Neuronal stem cell (in vitro differentiated cells): ENCODE results near the gene NR2E1.
A peak's percentile ranks its signal among the peaks of the same experiment; 100 is the strongest.

Source experiments
- DNase-seq: peaks from one replicate; pipeline ENCODE4 v3.0.0-alpha.2; 2013; ENCODE audit warnings: low spot score
- H2AFZ ChIP-seq: one replicate; pipeline ENCODE4 v1.6.1; 2013; ENCODE audit warnings: mild to moderate bottlenecking, low read length, inconsistent platforms
- H2AK5ac ChIP-seq: 2 replicates; pipeline ENCODE4 v1.6.1; 2013; ENCODE audit warnings: low read depth, mild to moderate bottlenecking, inconsistent platforms, low read length, moderate library complexity, mixed read lengths
- H2BK120ac ChIP-seq: 2 replicates; pipeline ENCODE4 v1.6.1; 2013; ENCODE audit warnings: low read depth, mild to moderate bottlenecking, inconsistent platforms, low read length, moderate library complexity, mixed read lengths
- H2BK12ac ChIP-seq: one replicate; pipeline ENCODE4 v1.6.1; 2013; ENCODE audit warnings: low read length, inconsistent platforms
- H2BK15ac ChIP-seq: 2 replicates; pipeline ENCODE4 v1.6.1; 2013; ENCODE audit warnings: mild to moderate bottlenecking, low read length, inconsistent platforms, mixed read lengths
- H2BK5ac ChIP-seq: one replicate; pipeline ENCODE4 v1.6.1; 2013; ENCODE audit warnings: inconsistent platforms, mild to moderate bottlenecking, low read length, moderate library complexity
- H3K14ac ChIP-seq: one replicate; pipeline ENCODE4 v1.6.1; 2013; ENCODE audit warnings: low read length, inconsistent platforms
- H3K18ac ChIP-seq: 2 replicates; pipeline ENCODE4 v1.6.1; 2013; ENCODE audit warnings: low read length, inconsistent platforms
- H3K23ac ChIP-seq: 2 replicates; pipeline ENCODE4 v1.6.1; 2013; ENCODE audit warnings: low read depth, mild to moderate bottlenecking, mixed read lengths, low read length, inconsistent platforms; ENCODE audit not compliant: poor library complexity
- H3K27ac ChIP-seq: replicated peaks from 3 replicates; pipeline ENCODE4 v1.5.1; 2013; ENCODE audit warnings: low read length, inconsistent platforms
- H3K27me3 ChIP-seq, 3 experiments: 2 replicates each; pipeline ENCODE4 v1.6.1; 2013; ENCODE audit warnings: low read length in 3 of 3, mild to moderate bottlenecking in 2 of 3, inconsistent platforms in 1 of 3, low read depth in 1 of 3, mixed read lengths in 1 of 3, moderate library complexity in 1 of 3; ENCODE audit not compliant: control insufficient read depth in 3 of 3, insufficient read depth in 3 of 3
- H3K36me3 ChIP-seq, 2 donors: replicated peaks in 1 of 2; 2 replicates each; pipeline ENCODE4 v1.6.1; 2013; ENCODE audit warnings: low read length in 2 of 2; ENCODE audit not compliant: control insufficient read depth in 2 of 2, insufficient read depth in 2 of 2
- H3K4ac ChIP-seq: 2 replicates; pipeline ENCODE4 v1.6.1; 2013; ENCODE audit warnings: inconsistent platforms, mild to moderate bottlenecking, low read length, moderate library complexity
- H3K4me1 ChIP-seq, 2 donors: 1 replicate in 1 of 2; 2 replicates in 1 of 2; pipeline ENCODE4 v1.6.1; 2013; ENCODE audit warnings: low read length in 2 of 2, low read depth in 1 of 2; ENCODE audit not compliant: control insufficient read depth in 2 of 2, insufficient read depth in 1 of 2
- H3K4me2 ChIP-seq: one replicate; pipeline ENCODE4 v1.6.1; 2013; ENCODE audit warnings: mild to moderate bottlenecking, low read length, inconsistent platforms; ENCODE audit not compliant: insufficient read depth, poor library complexity, severe bottlenecking
- H3K4me3 ChIP-seq, 2 donors: 2 replicates each; pipeline ENCODE4 v1.5.1; 2013; ENCODE audit warnings: low read length in 2 of 2, mild to moderate bottlenecking in 2 of 2, inconsistent platforms in 1 of 2, moderate library complexity in 1 of 2
- H3K79me1 ChIP-seq: one replicate; pipeline ENCODE4 v1.6.1; 2013; ENCODE audit warnings: low read depth, mild to moderate bottlenecking, inconsistent platforms, low read length, moderate library complexity
- H3K9ac ChIP-seq: one replicate; pipeline ENCODE4 v1.6.1; 2013; ENCODE audit warnings: mild to moderate bottlenecking, low read depth, low read length, inconsistent platforms; ENCODE audit not compliant: poor library complexity
- H3K9me3 ChIP-seq, 2 donors: replicated peaks in 1 of 2; 2 replicates each; pipeline versions ENCODE3 to v1.6.1; 2013; ENCODE audit warnings: low read length in 2 of 2, mild to moderate bottlenecking in 2 of 2, inconsistent platforms in 1 of 2, low read depth in 1 of 2, mixed read lengths in 1 of 2, moderate library complexity in 1 of 2; ENCODE audit not compliant: control insufficient read depth in 2 of 2, insufficient read depth in 1 of 2
- H4K8ac ChIP-seq: one replicate; pipeline ENCODE4 v1.6.1; 2013; ENCODE audit warnings: low read depth, mild to moderate bottlenecking, inconsistent platforms, low read length, moderate library complexity
- H4K91ac ChIP-seq: one replicate; pipeline ENCODE4 v1.6.1; 2013; ENCODE audit warnings: low read length, low read depth, mild to moderate bottlenecking, inconsistent platforms; ENCODE audit not compliant: poor library complexity
- WGBS, 2 donors: extraction: QIAGEN DNeasy Blood & Tissue Kit; methylation state at CpG; one replicate each; pipeline ENCODE4 v1.1.7; 2013; ENCODE audit warnings: missing lambda C conversion rate in 2 of 2, mixed read lengths in 1 of 2; ENCODE audit not compliant: insufficient read length in 2 of 2, insufficient replicate concordance in 1 of 2; ENCODE audit errors: extremely low coverage in 2 of 2; 5-methylcytosine and 5-hydroxymethylcytosine counted together

The NR2E1 gene

GRCh38 chr6:108194503-108194902 is 28.7 kb downstream of the NR2E1 start:
- Histone ChIP-seq H3K4ac (no peak overlapping the region), H3K4me1 (peaks cover 0 to 2% of the 10 kb centered on the region in 2 donors), H3K4me2 (no peak overlapping the region), H3K18ac (no peak overlapping the region), H2BK120ac (no peak overlapping the region), H4K91ac (no peak overlapping the region), H3K36me3 (no peaks in the 10 kb centered on the region), H3K4me3 (no peak overlapping the region), H2BK5ac (no peak overlapping the region), H3K27ac (no peak overlapping the region), H3K23ac (no peak overlapping the region), H2AK5ac (no peak overlapping the region), H4K8ac (no peak overlapping the region), H3K14ac (no peak overlapping the region), H3K9me3 (no peaks in the 10 kb centered on the region), H2AFZ (no peak overlapping the region), H3K9ac (no peak overlapping the region), H3K79me1 (no peaks in the 10 kb centered on the region), H2BK15ac (no peak overlapping the region), H2BK12ac (no peak overlapping the region), H3K27me3 (peaks cover 0 to 16% (median 0%) of the 10 kb centered on the region in 3 experiments)
- WGBS, 2 donors: no CpG with 5 or more reads among the region's 8 CpGs
- DNase-seq: no peak

- Histone ChIP-seq H2BK120ac (no peak overlapping the region), H2BK5ac (peak overlapping the region; percentile 7), H4K91ac (no peak overlapping the region), H3K4ac (no peak overlapping the region), H3K14ac (no peak overlapping the region), H3K27ac (no peak overlapping the region), H3K27me3 (peaks cover 0 to 9% (median 0%) of the 10 kb centered on the region in 3 experiments), H3K36me3 (no peaks in the 10 kb centered on the region), H2BK15ac (no peak overlapping the region), H3K4me1 (peaks cover 0 to 2% of the 10 kb centered on the region in 2 donors), H3K23ac (no peak overlapping the region), H3K9ac (no peak overlapping the region), H3K9me3 (no peaks in the 10 kb centered on the region), H3K4me3 (no peak overlapping the region), H3K4me2 (no peak overlapping the region), H3K18ac (no peak overlapping the region), H3K79me1 (no peaks in the 10 kb centered on the region), H2AK5ac (no peak overlapping the region), H2BK12ac (no peak overlapping the region), H4K8ac (no peak overlapping the region), H2AFZ (no peak overlapping the region)
- no peak for DNase-seq
- no CpG with 5 or more reads among the region's 3 CpGs for WGBS, 2 donors
Observed at GRCh38 chr6:108195209-108195608, 29.4 kb downstream of the NR2E1 start.

DNA sequence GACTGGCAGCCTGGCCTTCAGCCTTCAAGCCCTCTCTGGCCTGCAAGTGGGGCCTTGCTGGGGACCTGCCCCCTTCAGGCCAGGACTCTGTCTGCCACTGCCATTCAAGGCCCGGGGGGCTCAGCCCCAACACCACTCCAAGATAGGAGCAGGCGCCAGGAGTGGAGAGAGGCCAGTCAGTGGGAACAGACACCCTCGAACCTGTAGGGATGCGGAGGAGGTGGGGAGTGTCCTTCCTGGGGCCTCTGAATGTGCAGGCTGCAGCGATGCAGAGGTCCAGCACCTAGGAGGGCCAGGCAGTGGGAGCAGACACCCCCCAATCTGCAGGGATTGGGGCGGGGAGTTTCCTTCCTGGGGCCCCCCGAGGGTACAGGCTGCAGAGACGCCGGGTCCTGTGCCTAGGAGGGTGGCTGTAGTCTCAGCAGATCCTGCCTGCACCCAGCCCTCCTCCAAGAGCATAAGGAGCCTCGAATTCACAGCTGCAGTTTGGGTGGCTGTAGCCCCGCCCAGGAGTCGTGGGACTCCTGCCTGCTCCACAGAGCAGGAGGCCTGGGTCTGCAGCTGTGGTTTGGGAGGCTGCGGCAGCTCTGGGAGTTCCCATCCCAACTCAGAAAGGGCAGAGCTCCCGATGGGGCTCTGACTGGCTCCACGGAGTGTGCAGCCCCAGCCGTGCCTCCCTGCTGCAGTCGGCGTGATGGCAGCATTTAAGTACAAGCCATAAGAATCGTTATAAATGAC is 33.1 kb downstream of the NR2E1 start:
- Histone ChIP-seq H2BK120ac (peak overlapping the region; percentile 27), H3K4ac (peak overlapping the region; percentile 78), H3K79me1 (no peaks in the 10 kb centered on the region), H2BK5ac (peak overlapping the region; percentile 72), H2BK12ac (peak overlapping the region; percentile 44), H3K14ac (peak overlapping the region; percentile 72), H3K9me3 (no peaks in the 10 kb centered on the region), H3K27me3 (no peaks in the 10 kb centered on the region), H2AK5ac (peak overlapping the region; percentile 35), H3K23ac (peak overlapping the region; percentile 52), H3K36me3 (no peaks in the 10 kb centered on the region), H2BK15ac (peak overlapping the region; percentile 56), H3K27ac (no peak overlapping the region), H3K9ac (no peak overlapping the region), H3K18ac (peak overlapping the region; percentile 4), H3K4me1 (peaks cover 4 to 7% of the 10 kb centered on the region in 2 donors), H3K4me2 (no peak overlapping the region), H3K4me3 (no peak overlapping the region), H2AFZ (no peak overlapping the region), H4K91ac (no peak overlapping the region), H4K8ac (no peak overlapping the region)
- DNase-seq: no peak
- no CpG with 5 or more reads among the region's 19 CpGs for WGBS, 2 donors

GRCh38 chr6:108200186-108200585 is 34.4 kb downstream of the NR2E1 start:
- H3K4me3 ChIP-seq: no peak overlapping the region
- no peak overlapping the region for H2AFZ ChIP-seq
- H2BK120ac ChIP-seq: no peak overlapping the region
- H3K4me2 ChIP-seq: no peak overlapping the region
- no peak overlapping the region for H3K18ac ChIP-seq
- no peak overlapping the region for H3K4ac ChIP-seq
- H3K9ac ChIP-seq: no peak overlapping the region
- no peak overlapping the region for H2BK15ac ChIP-seq
- H2BK5ac ChIP-seq: no peak overlapping the region
- H3K27me3 ChIP-seq: no peaks in the 10 kb centered on the region
- no peaks in the 10 kb centered on the region for H3K36me3 ChIP-seq
- WGBS, 2 donors: no CpG with 5 or more reads among the region's 8 CpGs
- H3K9me3 ChIP-seq: no peaks in the 10 kb centered on the region
- no peak overlapping the region for H3K27ac ChIP-seq
- no peak overlapping the region for H4K8ac ChIP-seq
- no peak overlapping the region for H4K91ac ChIP-seq
- no peak overlapping the region for H3K23ac ChIP-seq
- H3K79me1 ChIP-seq: no peaks in the 10 kb centered on the region
- H2AK5ac ChIP-seq: no peak overlapping the region
- peaks cover 4 to 5% of the 10 kb centered on the region in 2 donors for H3K4me1 ChIP-seq
- no peak overlapping the region for H2BK12ac ChIP-seq
- H3K14ac ChIP-seq: no peak overlapping the region
- DNase-seq: no peak
